GM18951 (cell line): ENCODE results near the gene CHN2.

Experiments used
- POLR2A ChIP-seq: IDR thresholded peaks from 4 replicates; pipeline ENCODE4 v1.6.1; 2011; ENCODE audit warnings: mild to moderate bottlenecking; ENCODE audit not compliant: insufficient read length, insufficient read depth; ENCODE audit errors: extremely low read depth
- in situ Hi-C: fragments of 300-500 bp; cut with MboI; formaldehyde crosslinking; loops from one replicate; pipeline ENCODE4 v1.12.0; 2022; ENCODE audit warnings: low sequenced_read_pairs, mixed read lengths, inconsistent platforms; ENCODE audit not compliant: unreplicated experiment

Gene CHN2

GRCh38 chr7:29429401-29429800 is 234.8 kb downstream of the CHN2 start:
- in situ Hi-C loops, result no loop called here
- TF ChIP-seq POLR2A, result no peak

GRCh38 chr7:29430279-29430949 is 235.8 kb downstream of the CHN2 start:
- in situ Hi-C loops, result no loop called here
- no peak for TF ChIP-seq POLR2A

GRCh38 chr7:29431686-29432085 is 237.1 kb downstream of the CHN2 start:
- in situ Hi-C loops, result no loop called here
- TF ChIP-seq POLR2A, result no peak

GRCh38 chr7:29432721-29433120 is 238.1 kb downstream of the CHN2 start:
- in situ Hi-C loops, result no loop called here

GRCh38 chr7:29434380-29434768 is 239.8 kb downstream of the CHN2 start:
- in situ Hi-C loops, result no loop called here
- no peak for TF ChIP-seq POLR2A

More at GRCh38 chr7:29432721-29433120, 238.1 kb downstream of the CHN2 start:
- no peak for TF ChIP-seq POLR2A

- in situ Hi-C loops, result no loop called here
- TF ChIP-seq POLR2A, result no peak
Observed at GRCh38 chr7:29435167-29435566, 240.6 kb downstream of the CHN2 start.

- TF ChIP-seq POLR2A, result no peak
- in situ Hi-C loops, result no loop called here
Observed at GRCh38 chr7:29435902-29436301, 241.3 kb downstream of the CHN2 start.

GRCh38 chr7:29442146-29442545 is 247.6 kb downstream of the CHN2 start:
- TF ChIP-seq POLR2A, result no peak
- in situ Hi-C loops, result no loop called here

- TF ChIP-seq POLR2A, result no peak
- in situ Hi-C loops, result no loop called here
Observed at GRCh38 chr7:29443552-29443951, 249.0 kb downstream of the CHN2 start.

- in situ Hi-C loops, result no loop called here
- TF ChIP-seq POLR2A, result no peak
Observed at GRCh38 chr7:29444267-29444666, 249.7 kb downstream of the CHN2 start.

- in situ Hi-C loops, result no loop called here
- no peak for TF ChIP-seq POLR2A
Observed at GRCh38 chr7:29445736-29446135, 251.2 kb downstream of the CHN2 start.

- in situ Hi-C loops, result no loop called here
Observed at GRCh38 chr7:29447828-29448227, 253.3 kb downstream of the CHN2 start.

GRCh38 chr7:29449569-29450260 is 255.1 kb downstream of the CHN2 start:
- in situ Hi-C loops, result no loop called here
- TF ChIP-seq POLR2A, result no peak

More at GRCh38 chr7:29447828-29448227, 253.3 kb downstream of the CHN2 start:
- no peak for TF ChIP-seq POLR2A

- in situ Hi-C loops, result no loop called here
- no peak for TF ChIP-seq POLR2A
Observed at GRCh38 chr7:29453021-29453420, 258.4 kb downstream of the CHN2 start.
